ENCODE results near the gene TP53INP2. TPM values are rescaled to one million over a fixed set of nuclear protein-coding genes. Genes with fewer than 3 reads are reported as not detected.

TP53INP2 gene
- total and polyA plus RNA-seq, 2 of the 13 experiments (the other 11 are each of a cell fraction or from before 2014, with no cell fraction given), result 5.2 to 18.8 TPM

GRCh38 chr20:34683667-34684066, 20.5 kb upstream of the TP53INP2 start:
- in situ Hi-C loops (cut with HindIII; ENCODE audit: extremely low pct_ligation_motif_present, low pct_unique_long_range_greater_than_20kb) (no loop called here), intact Hi-C loops (cut with micrococcal nuclease; ENCODE audit: unreplicated experiment) (no loop called here)
- Histone ChIP-seq H3K4me3 (replicated peaks in 1 of 3; ENCODE audit: insufficient read depth in 1 of 3, low read depth in 2 of 3, low read length in 3 of 3) (no peak overlapping the region), H3K9ac (ENCODE audit: insufficient read depth, low read depth, low read length) (no peak overlapping the region), H3K27ac (ENCODE audit: extremely low read length, insufficient read depth, low read length) (no peak overlapping the region), H3K9me3 (ENCODE audit: low read length) (no peaks in the 10 kb centered on the region), H2AFZ (ENCODE audit: low read length) (no peak overlapping the region), H3K27me3 (ENCODE audit: control insufficient read depth in 1 of 2, insufficient read depth in 2 of 2, low read length in 2 of 2) (no peaks in the 10 kb centered on the region), H4K20me1 (ENCODE audit: insufficient read depth, low read length) (no peaks in the 10 kb centered on the region), H3K36me3 (replicated peaks in 1 of 2; ENCODE audit: control insufficient read depth in 1 of 2, insufficient read depth in 2 of 2, low read length in 2 of 2) (no peaks in the 10 kb centered on the region), H3K79me2 (ENCODE audit: insufficient read depth, low read length) (no peaks in the 10 kb centered on the region), H3K4me2 (ENCODE audit: low read depth, low read length) (no peak overlapping the region), H3K4me1 (ENCODE audit: insufficient read depth, low read length) (peaks cover 15% of the 10 kb centered on the region)
- BruUV-seq (replicated peaks), result no TSS peak
- 55% methylated on average over 3 of the region's 3 CpGs for WGBS (ENCODE audit: low lambda C conversion rate)
- DNase-seq (ENCODE audit: low spot score), result no peak
- FAIRE-seq, result no peak
- CTCF ChIA-PET (ENCODE audit: low intra/inter-chr PET ratio, low total read pairs), result no interaction called here
- TF ChIP-seq BCL3 (CRISPR knock-in tag; IDR thresholded peaks at IDR 0.05) (no peak), ZNF460 (CRISPR knock-in tag; IDR thresholded peaks at IDR 0.05; ENCODE audit: borderline replicate concordance) (0 out of 2 replicates have a peak, but pooled peaks have one; percentile 16), ARNT2 (CRISPR knock-in tag; IDR thresholded peaks at IDR 0.05; ENCODE audit: low read depth) (no peak), ZNF776 (CRISPR knock-in tag; IDR thresholded peaks at IDR 0.05) (no peak), ZNF746 (CRISPR knock-in tag; IDR thresholded peaks at IDR 0.05) (0 out of 2 replicates have a peak, but pooled peaks have one; percentile 30), ZNF770 (CRISPR knock-in tag; IDR thresholded peaks at IDR 0.05) (peak; percentile 94), HNF4A (CRISPR knock-in tag; IDR thresholded peaks at IDR 0.05) (no peak)
- ATAC-seq, result no peak
- POLR2A ChIA-PET, result no interaction called here
